ENCODE results near the gene CLCN1.

- TF ChIP-seq, protein P1, sequence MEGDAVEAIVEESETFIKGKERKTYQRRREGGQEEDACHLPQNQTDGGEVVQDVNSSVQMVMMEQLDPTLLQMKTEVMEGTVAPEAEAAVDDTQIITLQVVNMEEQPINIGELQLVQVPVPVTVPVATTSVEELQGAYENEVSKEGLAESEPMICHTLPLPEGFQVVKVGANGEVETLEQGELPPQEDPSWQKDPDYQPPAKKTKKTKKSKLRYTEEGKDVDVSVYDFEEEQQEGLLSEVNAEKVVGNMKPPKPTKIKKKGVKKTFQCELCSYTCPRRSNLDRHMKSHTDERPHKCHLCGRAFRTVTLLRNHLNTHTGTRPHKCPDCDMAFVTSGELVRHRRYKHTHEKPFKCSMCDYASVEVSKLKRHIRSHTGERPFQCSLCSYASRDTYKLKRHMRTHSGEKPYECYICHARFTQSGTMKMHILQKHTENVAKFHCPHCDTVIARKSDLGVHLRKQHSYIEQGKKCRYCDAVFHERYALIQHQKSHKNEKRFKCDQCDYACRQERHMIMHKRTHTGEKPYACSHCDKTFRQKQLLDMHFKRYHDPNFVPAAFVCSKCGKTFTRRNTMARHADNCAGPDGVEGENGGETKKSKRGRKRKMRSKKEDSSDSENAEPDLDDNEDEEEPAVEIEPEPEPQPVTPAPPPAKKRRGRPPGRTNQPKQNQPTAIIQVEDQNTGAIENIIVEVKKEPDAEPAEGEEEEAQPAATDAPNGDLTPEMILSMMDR (IDR thresholded peaks at IDR 0.05; ENCODE audit: control extremely low read depth in 1 of 3, insufficient read depth in 1 of 3, low read depth in 1 of 3, low read length in 3 of 3): no peak
- TF ChIP-seq FOSL1 (IDR thresholded peaks at IDR 0.05; ENCODE audit: insufficient read depth, low read depth, low read length) (no peak), TCF12 (IDR thresholded peaks at IDR 0.05; ENCODE audit: low read depth, low read length) (no peak), RAD21 (IDR thresholded peaks at IDR 0.05 in 1 of 2, conservative IDR thresholded peaks at IDR 0.05 in 1 of 2; ENCODE audit: low read depth in 2 of 2, low read length in 2 of 2) (no peak), TAF1 (IDR thresholded peaks at IDR 0.05; ENCODE audit: low read depth, low read length) (peak; percentile 63; the same call in 1 of the 2 replicates), SIN3A (conservative IDR thresholded peaks at IDR 0.05 in 1 of 2, IDR thresholded peaks at IDR 0.05 in 1 of 2; ENCODE audit: low read depth in 1 of 2, low read length in 2 of 2) (peak in 1 of 2 experiments; percentile 49; a peak in 1 of 4 replicates), EZH2 (IDR thresholded peaks at IDR 0.05; ENCODE audit: low read depth, low read length, severe bottlenecking) (no peak)
- TF ChIP-seq, protein P2, sequence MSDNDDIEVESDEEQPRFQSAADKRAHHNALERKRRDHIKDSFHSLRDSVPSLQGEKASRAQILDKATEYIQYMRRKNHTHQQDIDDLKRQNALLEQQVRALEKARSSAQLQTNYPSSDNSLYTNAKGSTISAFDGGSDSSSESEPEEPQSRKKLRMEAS (IDR thresholded peaks at IDR 0.05): no peak
These were observed 64.9 kb downstream of the CLCN1 start, which contains the start of gene ZYX for GRCh38 chr7:143380646-143381426.
